HG02678 (cell line): ENCODE data around the gene HTR3E.

Experiments used
- ATAC-seq: cut with Tn5 transposase; IDR thresholded peaks from one replicate; pipeline ENCODE4 v1.9.1; 2021; ENCODE audit warnings: mild to moderate bottlenecking, moderate library complexity; ENCODE audit not compliant: unreplicated experiment

Gene HTR3E

DNA sequence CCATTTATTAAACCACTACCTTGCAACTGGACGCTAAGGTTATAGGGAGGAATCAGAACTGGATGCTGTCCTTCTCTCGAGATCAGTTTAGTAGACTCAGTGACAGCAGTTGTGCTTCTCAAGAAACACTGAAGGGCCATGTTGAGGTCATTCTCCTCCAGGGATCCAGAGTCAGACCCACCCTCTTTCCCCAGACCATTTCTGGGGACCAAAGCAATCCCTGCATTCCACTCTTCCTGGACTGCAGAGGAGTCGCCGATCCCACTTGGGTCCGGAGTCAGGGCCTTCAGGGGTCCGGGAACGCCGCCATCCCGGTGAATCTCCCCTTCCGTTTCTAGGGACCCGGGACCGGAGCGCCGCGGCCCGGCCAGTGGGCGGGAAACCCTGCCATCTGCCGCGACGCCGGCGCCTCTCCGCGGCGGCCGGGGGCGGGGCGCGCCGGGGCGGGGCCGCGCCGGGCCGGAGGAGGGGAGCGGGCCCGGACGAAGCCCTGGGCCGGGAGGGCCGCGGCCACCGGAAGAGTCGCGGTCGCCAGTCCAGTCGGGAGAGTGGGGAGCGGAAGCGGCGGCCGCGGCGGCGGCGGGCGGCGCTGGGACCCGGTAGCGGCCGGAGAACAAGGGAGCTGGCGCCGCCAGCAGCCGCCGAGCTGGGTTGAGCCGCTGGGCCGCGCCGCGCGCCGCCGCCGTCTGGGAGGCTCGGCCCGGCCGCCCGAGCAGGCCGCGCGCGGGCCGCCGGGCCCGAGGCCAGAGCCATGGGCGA lies 58.2 kb downstream of the HTR3E start, which contains the start of gene DVL3:
DVL3 (plus strand) TSS at position 493 of the 759 bp plus-strand sequence; CDS start at position 752, 259 bp downstream.
- ATAC-seq: peak; percentile 82

DNA sequence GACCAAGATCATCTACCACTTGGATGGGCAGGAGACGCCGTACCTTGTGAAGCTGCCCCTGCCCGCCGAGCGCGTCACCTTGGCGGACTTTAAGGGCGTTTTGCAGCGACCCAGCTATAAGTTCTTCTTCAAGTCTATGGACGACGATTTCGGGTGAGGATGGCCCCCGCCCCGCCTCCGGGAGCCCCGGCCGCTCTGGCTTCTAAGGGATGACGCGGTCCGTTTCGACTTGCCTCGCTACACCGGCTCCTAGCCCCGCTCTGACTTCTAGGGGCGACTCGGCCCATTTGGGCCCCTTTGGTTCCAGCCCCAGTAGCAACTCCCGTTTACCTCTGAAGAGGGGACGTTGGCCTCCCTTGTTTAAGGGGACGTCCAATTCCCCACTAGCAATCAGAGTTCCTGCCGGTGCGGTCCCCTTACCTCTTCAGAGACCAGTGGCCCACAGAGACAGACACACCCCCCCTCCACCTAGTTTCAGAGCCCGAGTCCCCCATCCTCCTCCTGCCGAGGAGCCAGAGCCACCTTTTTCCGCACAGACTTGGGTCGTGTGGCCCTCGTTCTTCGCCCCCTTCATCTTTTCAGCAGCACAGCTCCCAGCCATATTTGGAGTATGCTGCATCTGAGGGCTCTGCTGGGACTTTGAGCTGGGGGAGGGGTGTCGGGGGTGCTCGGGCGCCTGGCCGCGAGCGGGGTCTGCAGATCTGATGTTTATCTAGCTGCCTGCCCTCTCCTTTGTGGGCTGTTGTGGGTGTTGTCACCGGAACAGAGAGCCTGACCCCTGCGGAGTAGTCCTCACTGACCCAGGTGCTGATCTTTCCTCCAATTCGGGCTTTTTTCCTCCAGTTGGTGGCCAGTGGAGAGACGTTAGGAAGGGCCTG lies 59.0 kb downstream of the HTR3E start:
- peak; percentile 28 for ATAC-seq

DNA sequence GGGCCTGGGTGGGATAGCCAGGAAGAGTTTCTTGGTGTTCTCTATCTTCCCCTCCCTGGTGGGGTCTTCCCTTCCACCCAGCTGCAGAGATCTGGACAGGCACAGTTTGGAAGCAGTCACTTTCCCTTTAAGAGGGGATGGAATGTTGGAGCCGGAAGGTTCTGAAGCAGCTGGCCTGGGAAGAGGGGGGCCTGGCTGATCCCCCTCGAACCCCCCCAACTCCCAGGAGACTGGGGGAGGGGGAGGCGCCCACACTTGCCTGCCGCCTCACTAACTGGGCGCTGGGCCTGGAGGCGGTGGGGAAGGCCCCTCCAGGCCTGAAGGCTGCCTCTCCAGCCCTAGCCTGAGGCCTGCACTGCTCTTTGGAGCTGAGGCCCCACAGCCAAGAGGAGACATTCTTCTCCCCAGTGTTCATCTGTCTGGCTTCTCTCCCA lies 59.7 kb downstream of the HTR3E start:
- no peak for ATAC-seq
